ENCODE results near the gene GLRX3. TPM values are rescaled to one million over a fixed set of nuclear protein-coding genes. Genes with fewer than 3 reads are reported as not detected.

GLRX3 gene
- total and polyA plus RNA-seq, 2 donors, result 72.7 to 82.4 TPM

DNA sequence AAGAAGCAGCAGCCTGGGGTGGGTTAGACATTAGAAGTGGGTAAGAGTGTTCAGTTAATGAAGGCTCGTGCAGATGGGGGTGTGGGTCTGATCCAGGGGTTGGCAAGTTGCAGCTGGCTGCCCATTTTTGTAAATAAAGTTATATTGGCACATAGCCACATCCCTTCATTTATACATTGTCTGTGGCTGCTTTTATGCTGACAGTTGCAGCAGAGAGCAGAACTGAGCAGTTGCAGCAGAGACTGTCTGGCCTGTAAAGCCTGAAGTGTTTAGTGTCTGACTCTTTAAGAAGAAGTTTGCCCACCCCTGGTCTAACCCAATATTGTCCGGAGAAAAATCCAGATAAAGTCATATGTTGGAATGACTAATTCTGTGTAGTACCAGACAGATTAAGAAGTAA is 38.1 kb downstream of the GLRX3 start:
- no peaks in the 10 kb centered on the region for H3K9me3 ChIP-seq (ENCODE audit: control insufficient read depth in 2 of 2, insufficient read depth in 1 of 2, low read length in 1 of 2)
- H3K36me3 ChIP-seq (ENCODE audit: control insufficient read depth in 2 of 2, insufficient read depth in 2 of 2, low read length in 1 of 2), result peaks cover 10 to 21% of the 10 kb centered on the region in 2 donors
- DNase-seq (ENCODE audit: low read depth in 6 of 9, low spot score in 9 of 9), result no peak
- peaks cover 3 to 9% of the 10 kb centered on the region in 2 donors for H3K4me1 ChIP-seq (ENCODE audit: control insufficient read depth in 2 of 2, insufficient read depth in 2 of 2, low read length in 2 of 2)
- no peak overlapping the region for H3K4me3 ChIP-seq (ENCODE audit: low read length in 2 of 2)
- H3K27ac ChIP-seq (ENCODE audit: low read depth in 1 of 2, low read length in 1 of 2), result no peak overlapping the region
- 72% methylated on average over 2 of the region's 2 CpGs for WGBS
- no peaks in the 10 kb centered on the region for H3K27me3 ChIP-seq (ENCODE audit: control insufficient read depth in 2 of 2, insufficient read depth in 1 of 2, low read length in 1 of 2)

DNA sequence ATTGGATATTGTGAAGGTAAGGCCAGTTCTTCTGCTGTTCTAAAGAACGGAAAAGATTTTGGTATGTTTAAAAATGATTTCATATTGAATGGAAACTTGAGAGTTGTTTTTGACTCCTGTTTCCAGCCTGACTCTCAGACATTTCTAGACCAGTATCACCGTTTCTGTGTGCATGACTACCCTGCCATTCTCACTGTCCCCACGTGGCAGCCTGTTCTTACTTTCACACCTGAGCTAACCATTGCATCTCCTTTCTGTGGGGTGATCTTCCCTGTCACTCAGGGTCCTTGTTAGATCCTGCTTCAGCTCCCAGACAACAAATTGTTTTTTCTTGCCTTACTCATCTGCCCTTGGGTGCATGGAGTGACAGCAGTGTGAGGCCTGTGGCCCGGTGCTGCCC is 38.9 kb downstream of the GLRX3 start:
- peaks cover 3 to 9% of the 10 kb centered on the region in 2 donors for H3K4me1 ChIP-seq (ENCODE audit: control insufficient read depth in 2 of 2, insufficient read depth in 2 of 2, low read length in 2 of 2)
- WGBS, result 96% methylated on average over 4 of the region's 4 CpGs
- no peaks in the 10 kb centered on the region for H3K27me3 ChIP-seq (ENCODE audit: control insufficient read depth in 2 of 2, insufficient read depth in 1 of 2, low read length in 1 of 2)
- no peak overlapping the region for H3K27ac ChIP-seq (ENCODE audit: low read depth in 1 of 2, low read length in 1 of 2)
- DNase-seq (ENCODE audit: low read depth in 6 of 9, low spot score in 9 of 9), result no peak
- H3K9me3 ChIP-seq (ENCODE audit: control insufficient read depth in 2 of 2, insufficient read depth in 1 of 2, low read length in 1 of 2), result no peaks in the 10 kb centered on the region
- H3K4me3 ChIP-seq (ENCODE audit: low read length in 2 of 2), result no peak overlapping the region
- peaks cover 10 to 17% of the 10 kb centered on the region in 2 donors for H3K36me3 ChIP-seq (ENCODE audit: control insufficient read depth in 2 of 2, insufficient read depth in 2 of 2, low read length in 1 of 2)

DNA sequence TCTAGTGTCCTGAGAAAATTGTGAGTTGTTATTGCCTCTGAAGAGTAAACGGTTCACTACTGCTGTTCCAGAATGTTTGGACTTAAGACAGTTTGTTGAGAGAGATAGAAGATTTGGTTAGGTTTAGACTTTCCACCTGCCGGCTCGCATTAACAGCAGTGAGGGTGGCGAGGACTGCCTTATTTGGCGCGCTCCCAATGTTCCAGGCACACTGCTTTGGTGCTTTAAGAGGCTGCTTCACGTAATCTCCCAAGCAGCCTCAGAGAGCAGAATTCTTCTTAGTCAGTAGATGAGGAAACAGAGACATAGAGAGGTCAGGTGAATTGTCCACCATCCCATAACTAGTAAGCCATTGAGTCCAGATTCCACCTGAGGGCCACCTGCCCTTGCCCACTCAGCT is 41.1 kb downstream of the GLRX3 start:
- Histone ChIP-seq H3K4me3 (ENCODE audit: low read length in 2 of 2) (no peak overlapping the region), H3K27ac (ENCODE audit: low read depth in 1 of 2, low read length in 1 of 2) (no peak overlapping the region), H3K36me3 (ENCODE audit: control insufficient read depth in 2 of 2, insufficient read depth in 2 of 2, low read length in 1 of 2) (peaks cover 23 to 34% of the 10 kb centered on the region in 2 donors), H3K27me3 (ENCODE audit: control insufficient read depth in 2 of 2, insufficient read depth in 1 of 2, low read length in 1 of 2) (no peaks in the 10 kb centered on the region), H3K4me1 (ENCODE audit: control insufficient read depth in 2 of 2, insufficient read depth in 2 of 2, low read length in 2 of 2) (no peaks in the 10 kb centered on the region), H3K9me3 (ENCODE audit: control insufficient read depth in 2 of 2, insufficient read depth in 1 of 2, low read length in 1 of 2) (no peaks in the 10 kb centered on the region)
- 96% methylated on average over 7 of the region's 7 CpGs for WGBS
- no peak for DNase-seq (ENCODE audit: low read depth in 6 of 9, low spot score in 9 of 9)

DNA sequence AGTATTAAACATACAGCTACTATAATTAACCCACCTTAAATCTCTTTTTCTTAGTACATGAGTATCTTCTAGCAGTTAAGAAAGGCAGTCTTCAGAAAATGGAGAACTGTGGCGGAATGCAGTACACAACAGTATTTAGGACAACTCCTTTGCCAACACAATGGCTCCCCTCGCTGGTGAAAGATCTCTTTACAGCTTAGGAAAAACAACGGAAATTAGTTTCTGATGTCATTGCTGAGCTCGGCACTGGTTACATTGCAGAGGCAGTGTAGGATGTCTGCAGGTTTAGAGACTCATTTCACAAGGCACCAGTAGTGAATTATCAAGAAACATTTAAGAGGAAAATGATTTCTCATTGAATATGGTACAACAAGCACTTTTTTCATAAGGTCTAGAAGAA is 43.4 kb downstream of the GLRX3 start:
- no peak overlapping the region for H3K27ac ChIP-seq (ENCODE audit: low read depth in 1 of 2, low read length in 1 of 2)
- DNase-seq (ENCODE audit: low read depth in 6 of 9, low spot score in 9 of 9), result peak in 5 of 9 donors; percentile 21 to 66 (median 28)
- H3K4me3 ChIP-seq (ENCODE audit: low read length in 2 of 2), result no peak overlapping the region
- H3K27me3 ChIP-seq (ENCODE audit: control insufficient read depth in 2 of 2, insufficient read depth in 1 of 2, low read length in 1 of 2), result no peaks in the 10 kb centered on the region
- H3K4me1 ChIP-seq (ENCODE audit: control insufficient read depth in 2 of 2, insufficient read depth in 2 of 2, low read length in 2 of 2), result no peaks in the 10 kb centered on the region
- WGBS, result 79% methylated on average over 4 of the region's 4 CpGs
- no peaks in the 10 kb centered on the region for H3K9me3 ChIP-seq (ENCODE audit: control insufficient read depth in 2 of 2, insufficient read depth in 1 of 2, low read length in 1 of 2)
- H3K36me3 ChIP-seq (ENCODE audit: control insufficient read depth in 2 of 2, insufficient read depth in 2 of 2, low read length in 1 of 2), result peaks cover 31 to 44% of the 10 kb centered on the region in 2 donors

DNA sequence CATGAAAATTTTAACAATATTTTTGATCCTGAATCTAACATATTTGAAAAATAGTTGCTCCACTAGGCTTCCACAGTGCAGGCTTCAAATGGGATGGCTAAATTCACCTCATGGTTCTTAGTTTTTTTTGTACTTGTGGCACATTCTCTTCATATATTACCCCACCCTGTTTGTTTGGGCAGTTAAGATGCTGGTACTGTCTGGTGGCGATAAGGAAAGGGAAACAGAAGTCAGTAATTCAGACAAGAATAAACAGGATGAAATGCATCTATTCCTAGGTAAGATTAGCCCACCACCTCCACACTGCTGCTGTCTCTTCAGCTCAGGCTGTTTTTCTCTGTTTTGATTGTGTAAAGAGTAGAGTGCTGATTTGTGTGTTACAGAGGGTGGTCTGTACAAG is 44.2 kb downstream of the GLRX3 start:
- no peak for DNase-seq (ENCODE audit: low read depth in 6 of 9, low spot score in 9 of 9)
- no peaks in the 10 kb centered on the region for H3K4me1 ChIP-seq (ENCODE audit: control insufficient read depth in 2 of 2, insufficient read depth in 2 of 2, low read length in 2 of 2)
- WGBS, result 98% methylated on average over 1 of the region's 1 CpG
- no peaks in the 10 kb centered on the region for H3K27me3 ChIP-seq (ENCODE audit: control insufficient read depth in 2 of 2, insufficient read depth in 1 of 2, low read length in 1 of 2)
- no peak overlapping the region for H3K27ac ChIP-seq (ENCODE audit: low read depth in 1 of 2, low read length in 1 of 2)
- no peaks in the 10 kb centered on the region for H3K9me3 ChIP-seq (ENCODE audit: control insufficient read depth in 2 of 2, insufficient read depth in 1 of 2, low read length in 1 of 2)
- H3K36me3 ChIP-seq (ENCODE audit: control insufficient read depth in 2 of 2, insufficient read depth in 2 of 2, low read length in 1 of 2), result peaks cover 32 to 43% of the 10 kb centered on the region in 2 donors
- H3K4me3 ChIP-seq (ENCODE audit: low read length in 2 of 2), result no peak overlapping the region

DNA sequence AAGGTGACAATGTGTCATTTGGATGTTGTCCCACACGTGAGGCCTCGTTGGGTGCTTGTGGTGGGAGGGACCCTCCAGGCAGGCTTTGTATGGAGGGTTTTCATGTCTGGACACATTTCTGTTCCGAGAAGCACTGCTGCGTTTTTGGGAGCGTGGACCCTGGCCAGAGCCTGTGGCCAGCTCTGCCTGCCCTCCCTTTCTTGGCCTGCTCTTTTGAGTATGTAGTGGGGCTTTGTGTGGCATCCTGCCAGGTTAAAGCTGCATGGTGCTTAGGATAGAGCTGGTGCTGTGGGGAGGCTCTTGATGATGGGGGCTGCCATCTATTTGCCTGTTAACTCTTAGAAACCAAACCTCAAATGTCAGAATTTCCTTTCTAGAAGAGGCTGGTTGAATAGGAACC is 45.7 kb downstream of the GLRX3 start:
- no peaks in the 10 kb centered on the region for H3K4me1 ChIP-seq (ENCODE audit: control insufficient read depth in 2 of 2, insufficient read depth in 2 of 2, low read length in 2 of 2)
- peaks cover 33 to 41% of the 10 kb centered on the region in 2 donors for H3K36me3 ChIP-seq (ENCODE audit: control insufficient read depth in 2 of 2, insufficient read depth in 2 of 2, low read length in 1 of 2)
- H3K9me3 ChIP-seq (ENCODE audit: control insufficient read depth in 2 of 2, insufficient read depth in 1 of 2, low read length in 1 of 2), result no peaks in the 10 kb centered on the region
- 93% methylated on average over 5 of the region's 5 CpGs for WGBS
- no peaks in the 10 kb centered on the region for H3K27me3 ChIP-seq (ENCODE audit: control insufficient read depth in 2 of 2, insufficient read depth in 1 of 2, low read length in 1 of 2)
- no peak overlapping the region for H3K4me3 ChIP-seq (ENCODE audit: low read length in 2 of 2)
- H3K27ac ChIP-seq (ENCODE audit: low read depth in 1 of 2, low read length in 1 of 2), result no peak overlapping the region
- no peak for DNase-seq (ENCODE audit: low read depth in 6 of 9, low spot score in 9 of 9)

DNA sequence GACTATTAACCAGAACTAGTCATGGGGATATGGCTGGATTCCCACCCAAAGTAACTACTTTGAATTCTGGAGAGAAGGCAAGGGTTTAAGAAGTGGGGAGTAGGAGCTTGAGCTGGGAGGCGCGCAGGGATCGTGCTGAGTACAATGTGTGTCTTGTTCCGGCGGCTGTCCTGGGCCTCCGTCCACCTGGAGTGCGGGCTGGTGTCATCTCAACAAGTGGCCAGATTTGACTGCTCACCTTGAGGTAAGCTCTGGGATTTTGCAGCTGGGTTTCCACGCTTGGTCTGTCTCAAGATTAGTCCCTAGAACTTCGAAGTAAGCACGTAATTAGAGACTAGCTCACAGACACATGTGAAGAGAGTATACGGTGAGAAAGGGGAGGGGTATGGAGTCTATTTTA is 49.4 kb downstream of the GLRX3 start:
- Histone ChIP-seq H3K27me3 (ENCODE audit: control insufficient read depth in 2 of 2, insufficient read depth in 1 of 2, low read length in 1 of 2) (peaks cover 4% of the 10 kb centered on the region in 2 donors), H3K36me3 (ENCODE audit: control insufficient read depth in 2 of 2, insufficient read depth in 2 of 2, low read length in 1 of 2) (peaks cover 31 to 33% of the 10 kb centered on the region in 2 donors), H3K4me1 (ENCODE audit: control insufficient read depth in 2 of 2, insufficient read depth in 2 of 2, low read length in 2 of 2) (peaks cover 0 to 4% of the 10 kb centered on the region in 2 donors), H3K27ac (ENCODE audit: low read depth in 1 of 2, low read length in 1 of 2) (no peak overlapping the region), H3K4me3 (ENCODE audit: low read length in 2 of 2) (no peak overlapping the region), H3K9me3 (ENCODE audit: control insufficient read depth in 2 of 2, insufficient read depth in 1 of 2, low read length in 1 of 2) (no peaks in the 10 kb centered on the region)
- DNase-seq (ENCODE audit: low read depth in 6 of 9, low spot score in 9 of 9), result no peak
- 94% methylated on average over 11 of the region's 11 CpGs for WGBS

DNA sequence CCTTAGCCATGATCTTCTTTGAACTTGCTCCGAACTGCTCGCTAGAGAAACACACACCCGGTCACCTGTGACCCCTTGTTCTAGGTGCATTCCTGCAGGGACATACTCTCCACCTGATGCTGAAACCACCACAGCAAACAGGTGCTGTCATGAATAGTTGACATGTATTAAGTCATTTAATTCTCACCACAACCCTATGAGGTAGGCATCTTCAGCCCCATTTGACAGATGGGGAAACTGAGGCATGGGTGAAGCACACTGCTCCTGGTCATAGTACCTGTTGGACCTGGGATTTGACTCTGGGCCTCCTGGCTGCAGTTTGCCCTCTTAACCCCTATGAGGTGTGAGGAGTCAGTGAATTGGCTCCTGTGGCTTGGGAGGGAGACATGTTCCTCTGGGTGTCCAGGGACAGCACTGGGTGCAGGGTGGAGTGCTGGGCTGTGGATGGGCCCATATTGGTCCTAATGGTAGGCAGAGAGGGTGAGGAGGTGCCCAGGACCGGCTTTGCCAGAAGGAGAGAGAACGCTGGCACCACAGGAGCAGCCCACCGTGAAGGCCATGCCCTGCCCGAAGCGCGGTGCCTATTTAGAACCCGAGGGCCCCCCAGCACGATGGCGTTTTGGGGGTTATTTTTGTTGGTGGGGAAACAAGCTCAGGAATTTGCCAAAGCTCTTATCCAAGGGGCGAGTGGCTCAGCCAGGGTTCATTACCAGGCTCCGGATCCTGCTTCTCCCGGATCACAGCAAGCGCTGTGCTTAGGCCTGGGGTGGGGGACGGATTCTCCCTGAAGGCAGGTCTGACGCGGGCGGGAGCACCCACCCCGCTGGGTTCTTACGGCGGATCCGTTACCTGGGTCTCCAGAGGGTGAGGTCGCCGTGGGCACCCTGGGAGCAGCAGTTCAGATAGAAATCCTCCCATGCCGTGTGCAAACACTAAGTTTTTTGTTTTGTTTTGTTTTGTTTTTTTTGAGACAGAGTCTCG is 52.3 kb downstream of the GLRX3 start:
- 98% methylated on average over 28 of the region's 28 CpGs for WGBS
- H3K4me1 ChIP-seq (ENCODE audit: control insufficient read depth in 2 of 2, insufficient read depth in 2 of 2, low read length in 2 of 2), result peaks cover 0 to 4% of the 10 kb centered on the region in 2 donors
- peaks cover 7 to 19% of the 10 kb centered on the region in 2 donors for H3K27me3 ChIP-seq (ENCODE audit: control insufficient read depth in 2 of 2, insufficient read depth in 1 of 2, low read length in 1 of 2)
- no peak for DNase-seq (ENCODE audit: low read depth in 6 of 9, low spot score in 9 of 9)
- H3K36me3 ChIP-seq (ENCODE audit: control insufficient read depth in 2 of 2, insufficient read depth in 2 of 2, low read length in 1 of 2), result peaks cover 14% of the 10 kb centered on the region in 2 donors
- H3K4me3 ChIP-seq (ENCODE audit: low read length in 2 of 2), result no peak overlapping the region
- no peak overlapping the region for H3K27ac ChIP-seq (ENCODE audit: low read depth in 1 of 2, low read length in 1 of 2)
- no peaks in the 10 kb centered on the region for H3K9me3 ChIP-seq (ENCODE audit: control insufficient read depth in 2 of 2, insufficient read depth in 1 of 2, low read length in 1 of 2)

DNA sequence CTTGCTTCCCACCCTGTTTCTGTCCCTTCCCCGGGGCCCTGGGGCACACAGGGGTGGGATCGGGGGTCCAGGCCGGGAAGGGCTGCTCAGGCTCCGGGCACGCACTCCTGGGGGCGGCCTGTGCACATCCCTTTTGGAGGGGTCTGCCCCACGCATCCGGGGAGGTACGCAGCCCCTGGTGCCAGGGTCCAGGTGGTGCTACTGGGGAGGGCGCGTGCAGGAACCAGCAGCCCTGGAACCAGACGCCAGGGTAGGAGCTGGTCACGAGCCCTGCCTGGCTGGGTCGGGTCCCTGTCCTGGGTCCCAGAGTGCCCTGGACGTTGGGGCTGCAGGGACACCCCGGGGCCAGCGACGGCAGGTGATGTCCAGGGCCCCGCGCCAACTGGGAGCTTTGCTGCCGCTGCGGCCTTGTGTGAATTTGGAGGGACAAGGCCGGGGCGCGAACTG is 53.4 kb downstream of the GLRX3 start:
- Histone ChIP-seq H3K36me3 (ENCODE audit: control insufficient read depth in 2 of 2, insufficient read depth in 2 of 2, low read length in 1 of 2) (peaks cover 6 to 8% of the 10 kb centered on the region in 2 donors), H3K4me3 (ENCODE audit: low read length in 2 of 2) (no peak overlapping the region), H3K4me1 (ENCODE audit: control insufficient read depth in 2 of 2, insufficient read depth in 2 of 2, low read length in 2 of 2) (peaks cover 0 to 4% of the 10 kb centered on the region in 2 donors), H3K9me3 (ENCODE audit: control insufficient read depth in 2 of 2, insufficient read depth in 1 of 2, low read length in 1 of 2) (no peaks in the 10 kb centered on the region), H3K27ac (ENCODE audit: low read depth in 1 of 2, low read length in 1 of 2) (no peak overlapping the region), H3K27me3 (ENCODE audit: control insufficient read depth in 2 of 2, insufficient read depth in 1 of 2, low read length in 1 of 2) (peaks cover 7 to 19% of the 10 kb centered on the region in 2 donors)
- WGBS, result 92% methylated on average over 25 of the region's 25 CpGs
- peak in 1 of 9 donors; percentile 12 for DNase-seq (ENCODE audit: low read depth in 6 of 9, low spot score in 9 of 9)
